Astrocyte (in vitro differentiated cells and primary cell): ENCODE data around the gene DPP7. TPM values are rescaled to one million over a fixed set of nuclear protein-coding genes. Genes with fewer than 3 reads are reported as not detected.

ENCODE experiments used
- DNase-seq: peaks from one replicate; pipeline ENCODE4 v3.0.0-alpha.2; 2010; ENCODE audit warnings: low read depth
- FAIRE-seq: peaks from 2 replicates; lab custom pipeline; 2011; peaks lifted over from hg19 to GRCh38; lab: Jason Lieb, UNC
- H2AFZ ChIP-seq: 2 replicates; pipeline ENCODE4 v1.6.0; 2012; ENCODE audit warnings: low read depth, low read length, inconsistent platforms
- H3K27ac ChIP-seq: 2 replicates; pipeline ENCODE4 v1.5.1; 2011; ENCODE audit warnings: low read depth, low read length, inconsistent platforms
- H3K27me3 ChIP-seq: 2 replicates; pipeline ENCODE4 v1.6.0; 2011; ENCODE audit warnings: low read length, inconsistent platforms; ENCODE audit not compliant: insufficient read depth
- H3K36me3 ChIP-seq: 2 replicates; pipeline ENCODE4 v1.5.1; 2011; ENCODE audit warnings: low read length, inconsistent platforms; ENCODE audit not compliant: insufficient read depth
- H3K4me1 ChIP-seq: 2 replicates; pipeline ENCODE4 v1.5.1; 2011; ENCODE audit warnings: low read length, inconsistent platforms; ENCODE audit not compliant: insufficient read depth
- H3K4me2 ChIP-seq: 2 replicates; pipeline ENCODE4 v1.6.0; 2012; ENCODE audit warnings: low read length, inconsistent platforms
- H3K4me3 ChIP-seq: 2 replicates; pipeline ENCODE4 v1.5.1; 2011; ENCODE audit warnings: low read depth, mild to moderate bottlenecking, low read length, inconsistent platforms; ENCODE audit not compliant: insufficient read depth
- H3K79me2 ChIP-seq: 2 replicates; pipeline ENCODE4 v1.6.0; 2012; ENCODE audit warnings: mild to moderate bottlenecking, low read length, inconsistent platforms; ENCODE audit not compliant: insufficient read depth
- H3K9ac ChIP-seq: 2 replicates; pipeline ENCODE4 v1.6.0; 2012; ENCODE audit warnings: mild to moderate bottlenecking, low read length, inconsistent platforms
- H3K9me3 ChIP-seq: 2 replicates; pipeline ENCODE4 v1.5.1; 2012; ENCODE audit warnings: low read depth, mild to moderate bottlenecking, low read length, inconsistent platforms; ENCODE audit not compliant: insufficient read depth
- H4K20me1 ChIP-seq: 2 replicates; pipeline ENCODE4 v1.6.0; 2012; ENCODE audit warnings: low read length, inconsistent platforms; ENCODE audit not compliant: insufficient read depth
- H3K27ac Mint-ChIP-seq: one replicate; pipeline ENCODE4 v1.8.0; 2021; ENCODE audit warnings: mild to moderate bottlenecking, mixed read lengths; ENCODE audit not compliant: unreplicated experiment
- H3K27me3 Mint-ChIP-seq: one replicate; pipeline ENCODE4 v1.8.0; 2021; ENCODE audit warnings: low read depth, mixed read lengths; ENCODE audit not compliant: unreplicated experiment
- H3K36me3 Mint-ChIP-seq: one replicate; pipeline ENCODE4 v1.8.0; 2021; ENCODE audit warnings: low read depth, mixed read lengths; ENCODE audit not compliant: unreplicated experiment
- H3K4me1 Mint-ChIP-seq: one replicate; pipeline ENCODE4 v1.8.0; 2021; ENCODE audit warnings: low read depth, mixed read lengths; ENCODE audit not compliant: unreplicated experiment
- H3K4me3 Mint-ChIP-seq: one replicate; pipeline ENCODE4 v1.8.0; 2021; ENCODE audit warnings: mild to moderate bottlenecking, moderate library complexity, mixed read lengths; ENCODE audit not compliant: unreplicated experiment
- H3K9me3 Mint-ChIP-seq: one replicate; pipeline ENCODE4 v1.8.0; 2021; ENCODE audit warnings: mild to moderate bottlenecking, mixed read lengths; ENCODE audit not compliant: unreplicated experiment
- CTCF ChIP-seq: IDR thresholded peaks from 2 replicates; pipeline ENCODE4 v1.5.1; 2011; ENCODE audit warnings: low read depth, mild to moderate bottlenecking, inconsistent platforms, low read length, moderate library complexity; ENCODE audit not compliant: insufficient read depth
- EZH2 ChIP-seq: IDR thresholded peaks from 2 replicates; pipeline ENCODE4 v1.6.1; 2012; ENCODE audit warnings: mild to moderate bottlenecking, low read length, inconsistent platforms; ENCODE audit not compliant: insufficient read depth
- total RNA-seq: library from RNA; stranded (reverse); gene quantifications from 2 replicates; pipeline ENCODE4 v1.2.1, GENCODE V29; 2021

The DPP7 gene
- total RNA-seq, 1 donor from 2014 or later, result 53.8 TPM

- Mint-ChIP-seq H3K36me3 (peaks cover 11% of the 10 kb centered on the region), H3K4me3 (peak overlapping the region; percentile 90), H3K27me3 (no peaks in the 10 kb centered on the region), H3K9me3 (no peaks in the 10 kb centered on the region), H3K27ac (no peak overlapping the region), H3K4me1 (peaks cover 29% of the 10 kb centered on the region)
- Histone ChIP-seq H4K20me1 (peaks cover 21% of the 10 kb centered on the region), H3K27ac (no peak overlapping the region), H3K4me3 (no peak overlapping the region), H3K4me1 (peaks cover 29% of the 10 kb centered on the region), H3K9me3 (no peaks in the 10 kb centered on the region), H3K36me3 (peaks cover 6% of the 10 kb centered on the region), H3K9ac (no peak overlapping the region), H3K79me2 (peaks cover 25% of the 10 kb centered on the region), H3K27me3 (no peaks in the 10 kb centered on the region), H3K4me2 (peak overlapping the region; percentile 98), H2AFZ (no peak overlapping the region)
- TF ChIP-seq EZH2 (no peak), CTCF (no peak)
- DNase-seq, result no peak
- no peak for FAIRE-seq
These were observed 26.4 kb downstream of the DPP7 start for GRCh38 chr9:137088121-137088520.

- H3K36me3 ChIP-seq, result peaks cover 3% of the 10 kb centered on the region
- H3K4me3 ChIP-seq, result peak overlapping the region; percentile 78
- peaks cover 25% of the 10 kb centered on the region for H3K79me2 ChIP-seq
- H2AFZ ChIP-seq, result peak overlapping the region; percentile 86
- H3K9ac ChIP-seq, result peak overlapping the region; percentile 88
- Mint-ChIP-seq H3K27me3 (no peaks in the 10 kb centered on the region), H3K27ac (peak overlapping the region; percentile 75), H3K36me3 (peaks cover 11% of the 10 kb centered on the region), H3K9me3 (no peaks in the 10 kb centered on the region), H3K4me1 (peaks cover 34% of the 10 kb centered on the region), H3K4me3 (peak overlapping the region; percentile 90)
- peaks cover 25% of the 10 kb centered on the region for H4K20me1 ChIP-seq
- H3K4me2 ChIP-seq, result peak overlapping the region; percentile 98
- H3K27ac ChIP-seq, result peak overlapping the region; percentile 60
- no peaks in the 10 kb centered on the region for H3K9me3 ChIP-seq
- H3K4me1 ChIP-seq, result peaks cover 35% of the 10 kb centered on the region
- TF ChIP-seq CTCF, result no peak
- no peak for TF ChIP-seq EZH2
- no peaks in the 10 kb centered on the region for H3K27me3 ChIP-seq
- DNase-seq (no peak), FAIRE-seq (no peak)
These were observed 27.1 kb downstream of the DPP7 start for GRCh38 chr9:137087409-137087925.
